G401 (cell line): ENCODE results near the gene PTPRN2. TPM values are rescaled to one million over a fixed set of nuclear protein-coding genes. Genes with fewer than 3 reads are reported as not detected.

Experiments used
- DNase-seq: peaks from one replicate; pipeline ENCODE4 v3.0.0-alpha.2; 2015; ENCODE audit warnings: low spot score
- in situ Hi-C: cut with HindIII; loops from 2 replicates; pipeline ENCODE4 v1.10.0; 2016; ENCODE audit warnings: low sequenced_read_pairs, mixed read lengths
- total RNA-seq: library from RNA; depleted of rRNA; stranded (reverse); fragments of >200 nt; shearing (Covaris generic); gene quantifications from 2 replicates; pipeline ENCODE4 v1.2.3, GENCODE V29; 2014

The PTPRN2 gene
- total RNA-seq, 1 experiment from 2014 or later = not detected

DNA sequence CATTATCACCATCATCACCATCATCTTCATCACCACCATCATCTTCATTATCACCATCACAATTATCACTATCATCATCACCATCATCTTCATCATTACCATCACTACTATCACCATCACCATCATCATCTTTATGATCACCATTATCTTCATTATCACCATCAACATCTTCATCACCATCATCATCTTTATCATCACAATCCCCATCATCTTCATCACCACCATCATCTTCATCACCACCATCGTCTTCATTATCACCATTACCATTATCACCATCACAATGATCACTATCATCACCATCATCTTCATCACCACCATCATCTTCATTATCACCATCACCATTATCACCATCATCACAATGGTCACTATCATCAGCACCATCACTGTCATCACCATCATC, 621.1 kb downstream of the PTPRN2 start:
- in situ Hi-C loops = no loop called here
- no peak for DNase-seq

DNA sequence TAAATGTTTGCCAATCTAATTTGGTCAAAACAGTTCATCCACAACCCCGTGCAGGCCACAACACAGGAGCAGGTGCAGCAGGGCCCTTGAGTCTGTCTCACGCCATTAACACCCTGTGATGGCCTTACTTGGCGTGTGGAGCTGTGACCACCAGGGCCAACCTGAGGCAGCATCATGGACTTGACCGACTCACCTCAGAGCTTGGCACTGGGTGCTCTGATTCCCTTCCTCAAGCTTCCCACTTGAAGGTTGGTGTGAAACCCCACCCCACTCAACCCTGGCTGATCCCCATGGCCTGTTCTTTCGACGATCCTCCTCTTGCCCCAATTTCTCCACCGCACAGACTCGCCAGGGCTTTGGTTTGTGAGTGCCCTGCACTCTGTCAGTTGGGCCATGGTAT, 623.1 kb downstream of the PTPRN2 start:
- in situ Hi-C loops = no loop called here
- DNase-seq = no peak

DNA sequence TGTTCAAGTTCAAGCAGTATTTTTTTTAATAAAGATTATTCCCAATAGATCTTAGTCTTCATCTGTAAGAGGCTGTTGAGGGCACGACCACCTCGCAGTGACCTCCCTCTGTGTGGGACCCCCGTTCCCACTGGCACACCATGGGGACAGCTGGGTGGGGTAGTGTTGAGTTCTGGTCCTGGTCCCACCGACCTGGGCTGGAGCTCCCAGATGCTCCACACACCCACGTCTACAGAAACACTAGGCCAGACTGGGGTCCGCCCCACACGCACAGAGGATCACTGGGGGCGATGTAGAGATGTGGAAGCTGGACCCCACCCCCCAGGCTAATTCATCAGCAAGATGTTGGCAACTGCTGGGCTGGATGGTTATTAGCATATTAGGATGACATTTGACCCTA, 623.6 kb downstream of the PTPRN2 start:
- in situ Hi-C loops = no loop called here
- DNase-seq = no peak

DNA sequence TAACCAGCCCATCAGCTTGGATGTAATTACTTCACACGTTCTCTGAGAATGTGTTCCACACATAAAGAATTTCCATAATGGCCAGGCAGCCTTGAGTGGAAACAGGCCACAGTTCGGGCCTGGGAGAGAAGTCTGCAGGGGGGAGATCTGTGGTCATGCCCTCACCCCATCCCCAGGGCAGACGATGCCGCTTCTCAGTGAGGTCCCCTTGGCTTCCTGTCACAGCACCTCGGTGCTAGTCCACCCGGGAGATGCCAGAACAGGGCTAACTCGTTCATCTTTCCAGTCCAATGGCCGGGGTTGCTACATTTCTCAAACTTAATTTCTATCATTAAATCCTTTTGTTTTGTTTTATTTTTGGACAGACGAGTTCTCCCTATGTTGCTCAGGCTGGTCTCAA, 624.1 kb downstream of the PTPRN2 start:
- no peak for DNase-seq

DNA sequence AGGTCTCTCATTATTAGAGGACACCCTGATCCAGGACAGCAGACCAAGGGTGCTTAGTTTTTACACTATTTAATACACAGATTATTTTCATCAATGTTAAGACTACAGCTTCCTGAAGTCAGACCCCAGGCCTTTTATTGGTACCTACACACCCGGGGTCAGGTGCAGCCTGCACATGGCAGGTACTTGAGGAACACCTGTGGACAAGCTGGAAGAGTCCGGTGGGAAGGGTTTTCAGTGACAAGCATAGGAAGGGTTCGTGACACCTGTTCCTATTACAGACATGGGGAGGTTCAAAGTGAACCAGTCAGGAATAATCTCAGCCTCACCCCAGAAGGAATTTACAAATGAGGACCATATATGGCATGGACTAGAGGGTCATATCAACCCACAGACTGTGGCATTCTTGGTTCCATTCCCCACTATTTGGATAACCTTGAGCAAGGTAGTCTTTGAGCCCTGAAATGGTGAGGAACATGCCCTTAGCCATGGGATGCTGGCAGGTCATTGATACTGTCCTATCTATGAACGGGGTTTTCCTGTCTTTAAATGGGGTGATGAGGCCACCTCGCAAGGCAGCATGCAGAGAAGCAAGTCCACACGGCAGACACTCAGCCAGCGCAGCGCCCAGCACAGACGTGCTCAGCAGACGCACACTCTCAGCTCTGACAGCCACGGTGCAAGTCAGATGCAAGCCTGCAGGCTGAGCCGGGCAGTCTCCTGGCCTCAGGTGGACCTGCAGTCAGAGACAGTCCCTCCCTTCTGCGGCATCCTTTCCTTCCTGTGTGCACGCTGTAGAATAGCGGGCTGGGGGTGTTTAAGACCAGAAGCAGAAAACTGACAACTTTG, 624.9 kb downstream of the PTPRN2 start:
- in situ Hi-C loops = no loop called here
- no peak for DNase-seq

More for the DNA sequence above, 624.1 kb downstream of the PTPRN2 start:
- in situ Hi-C loops = no loop called here

- no peak for DNase-seq
- in situ Hi-C loops = no loop called here
Observed at GRCh38 chr7:157961731-157962457, 625.7 kb downstream of the PTPRN2 start.

- DNase-seq = no peak
- in situ Hi-C loops = no loop called here
Observed at GRCh38 chr7:157955348-157955999, 632.1 kb downstream of the PTPRN2 start.

DNA sequence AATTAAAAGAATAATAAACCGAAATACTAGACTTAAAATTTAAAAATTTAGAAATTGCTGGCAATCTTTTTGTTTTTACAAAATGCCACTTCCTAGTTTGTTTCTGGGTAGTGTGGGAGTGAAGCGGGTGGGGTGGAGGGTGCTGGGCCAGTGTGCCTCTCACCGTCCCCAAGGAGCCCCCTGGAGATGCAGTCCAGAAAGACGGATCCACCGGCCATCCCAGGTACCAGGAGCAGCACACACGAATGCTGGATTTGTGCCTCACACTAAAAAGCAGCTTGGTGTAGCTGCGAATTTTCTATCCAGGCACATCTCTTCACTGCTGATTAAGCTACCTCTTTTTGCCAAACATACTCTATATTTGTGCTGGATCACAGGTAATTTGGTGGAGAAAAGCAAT, 632.7 kb downstream of the PTPRN2 start:
- no peak for DNase-seq
- in situ Hi-C loops = no loop called here

- peak; percentile 10 for DNase-seq
- in situ Hi-C loops = no loop called here
Observed at GRCh38 chr7:157952841-157953645, 634.6 kb downstream of the PTPRN2 start.

- in situ Hi-C loops = no loop called here
- no peak for DNase-seq
Observed at GRCh38 chr7:157952050-157952667, 635.5 kb downstream of the PTPRN2 start.

DNA sequence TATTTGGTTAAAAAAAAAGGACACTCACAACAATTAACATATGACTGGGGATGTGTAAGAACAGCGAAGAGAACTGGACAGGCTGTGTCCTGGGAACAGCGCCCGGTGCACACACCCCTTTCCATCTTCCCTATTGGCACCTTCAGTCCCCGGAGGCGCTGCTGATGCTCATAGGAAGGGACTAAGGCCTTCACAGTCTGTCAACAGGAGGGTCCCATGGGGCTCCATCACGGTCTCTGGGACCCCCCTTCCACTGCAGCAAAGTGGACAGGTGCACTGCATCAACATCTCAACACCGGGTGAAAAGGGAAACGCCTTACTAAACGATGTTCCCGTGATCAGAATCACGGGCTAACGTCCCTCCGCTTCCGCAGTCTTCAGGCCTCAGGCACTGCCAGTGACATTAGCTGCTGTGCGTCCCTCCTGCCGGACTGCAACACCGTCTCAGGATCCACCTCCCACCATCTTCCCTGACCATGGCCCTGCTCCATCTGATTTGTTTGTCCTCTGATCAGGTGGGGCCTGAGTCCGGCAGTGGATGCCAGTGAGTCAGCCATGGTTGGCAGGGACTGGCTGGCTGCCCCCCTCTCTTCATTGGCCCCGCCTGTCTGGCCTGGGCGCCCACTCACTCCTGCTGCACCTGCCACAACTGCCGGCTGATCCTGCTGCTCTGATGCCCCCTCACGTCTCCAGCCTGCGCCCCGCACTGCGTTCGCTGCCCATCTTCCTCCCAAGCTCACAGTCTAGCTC, 636.1 kb downstream of the PTPRN2 start:
- in situ Hi-C loops = no loop called here
- no peak for DNase-seq

DNA sequence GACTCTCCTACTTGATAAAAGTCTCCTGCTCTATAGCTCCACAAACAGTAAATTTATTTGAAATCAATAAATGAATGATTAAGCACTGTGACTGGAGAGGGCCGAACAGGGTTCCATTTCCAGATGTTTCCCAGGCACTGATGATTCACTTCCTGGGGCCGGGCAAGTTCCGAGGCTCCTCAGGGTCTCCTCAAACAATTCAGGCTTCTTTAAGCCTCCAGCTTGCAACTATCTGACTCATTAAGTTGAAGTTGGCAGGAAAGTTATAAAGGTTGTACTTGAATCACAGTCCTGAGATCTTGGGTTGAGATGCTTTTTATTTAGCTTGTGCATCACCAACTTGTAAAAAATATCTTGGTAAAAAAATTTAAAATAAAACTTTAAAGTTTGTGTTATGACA, 637.9 kb downstream of the PTPRN2 start:
- in situ Hi-C loops = no loop called here
- no peak for DNase-seq

DNA sequence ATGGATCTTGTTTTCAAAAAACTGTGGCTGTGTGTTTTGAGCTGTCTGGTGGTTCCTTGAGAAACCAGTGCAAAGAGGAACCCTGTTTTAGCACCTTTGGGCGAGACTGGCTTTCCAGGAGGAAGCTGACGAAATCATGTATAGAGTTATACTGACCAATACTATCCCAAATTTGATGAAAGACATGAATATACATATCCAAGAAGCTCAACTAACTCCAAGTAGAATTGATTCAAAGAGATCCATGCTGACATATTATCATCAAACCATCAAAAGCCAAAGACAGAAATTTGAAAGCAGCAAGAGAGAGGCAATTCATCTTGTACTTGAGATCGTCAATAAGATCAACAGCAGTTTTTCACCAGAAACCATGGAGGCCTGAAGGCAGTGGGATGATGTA, 640.1 kb downstream of the PTPRN2 start:
- no peak for DNase-seq
- in situ Hi-C loops = no loop called here

- no peak for DNase-seq
- in situ Hi-C loops = no loop called here
Observed at GRCh38 chr7:157946398-157947060, 641.1 kb downstream of the PTPRN2 start.

- DNase-seq = no peak
- in situ Hi-C loops = no loop called here
Observed at GRCh38 chr7:157945401-157945800, 642.2 kb downstream of the PTPRN2 start.

GRCh38 chr7:157944734-157945291, 642.8 kb downstream of the PTPRN2 start:
- no peak for DNase-seq
- in situ Hi-C loops = no loop called here

GRCh38 chr7:157944051-157944450, 643.6 kb downstream of the PTPRN2 start:
- in situ Hi-C loops = no loop called here
- DNase-seq = no peak
